ENCODE results near the gene CCDC201. TPM values are rescaled to one million over a fixed set of nuclear protein-coding genes. Genes with fewer than 3 reads are reported as not detected.
"Not testable (repeated sequence)": the region's sequence is repeated elsewhere in the genome, so short reads cannot be mapped to it uniquely, and the experiment has no call there.

The CCDC201 gene
- total RNA-seq, 1 donor from 2014 or later, result not detected

- H3K4me1 Mint-ChIP-seq (ENCODE audit: unreplicated experiment), result no peaks in the 10 kb centered on the region
- H3K27ac Mint-ChIP-seq, result no peak overlapping the region
- no peaks in the 10 kb centered on the region for H3K27me3 Mint-ChIP-seq
- no peaks in the 10 kb centered on the region for H3K36me3 Mint-ChIP-seq
- TF ChIP-seq CTCF (conservative IDR thresholded peaks at IDR 0.05), result no peak
- no peak overlapping the region for H3K4me3 Mint-ChIP-seq
- DNase-seq (ENCODE audit: extremely low spot score, unreplicated experiment), result no peak
- no peaks in the 10 kb centered on the region for H3K9me3 Mint-ChIP-seq
These were observed 59.9 kb downstream of the CCDC201 start for GRCh38 chr7:45812946-45813345.

- not testable (repeated sequence) for DNase-seq (ENCODE audit: extremely low spot score, unreplicated experiment); H3K27ac Mint-ChIP-seq; H3K9me3 Mint-ChIP-seq; H3K27me3 Mint-ChIP-seq; H3K4me1 Mint-ChIP-seq (ENCODE audit: unreplicated experiment); H3K36me3 Mint-ChIP-seq; H3K4me3 Mint-ChIP-seq
These were observed 61.1 kb downstream of the CCDC201 start for GRCh38 chr7:45811652-45812234.

- not testable (repeated sequence) for H3K27me3 Mint-ChIP-seq; H3K27ac Mint-ChIP-seq; H3K9me3 Mint-ChIP-seq; H3K4me1 Mint-ChIP-seq (ENCODE audit: unreplicated experiment); DNase-seq (ENCODE audit: extremely low spot score, unreplicated experiment); H3K4me3 Mint-ChIP-seq; H3K36me3 Mint-ChIP-seq
These were observed 62.4 kb downstream of the CCDC201 start for GRCh38 chr7:45810451-45811005.

Other genes starting within 250 kb of the CCDC201 start
- 0.75 and 3.1 TPM in 2 replicates for gene IGFBP1, start 15.4 kb upstream of the CCDC201 start, total RNA-seq (ENCODE audit: low replicate concordance)
- 336 and 1,244 TPM in 2 replicates for gene IGFBP3, start 48.2 kb upstream of the CCDC201 start, total RNA-seq (ENCODE audit: low replicate concordance)

All from type B pancreatic cell (in vitro differentiated cells).